ENCODE results near the gene HIVEP3.

Gene HIVEP3

GRCh38 chr1:41905093-41905675, 13.5 kb downstream of the HIVEP3 start:
- no peak for TF ChIP-seq CTCF (IDR thresholded peaks at IDR 0.05)
- DNase-seq (ENCODE audit: low spot score), result no peak
- no peak overlapping the region for H3K27ac ChIP-seq

DNA sequence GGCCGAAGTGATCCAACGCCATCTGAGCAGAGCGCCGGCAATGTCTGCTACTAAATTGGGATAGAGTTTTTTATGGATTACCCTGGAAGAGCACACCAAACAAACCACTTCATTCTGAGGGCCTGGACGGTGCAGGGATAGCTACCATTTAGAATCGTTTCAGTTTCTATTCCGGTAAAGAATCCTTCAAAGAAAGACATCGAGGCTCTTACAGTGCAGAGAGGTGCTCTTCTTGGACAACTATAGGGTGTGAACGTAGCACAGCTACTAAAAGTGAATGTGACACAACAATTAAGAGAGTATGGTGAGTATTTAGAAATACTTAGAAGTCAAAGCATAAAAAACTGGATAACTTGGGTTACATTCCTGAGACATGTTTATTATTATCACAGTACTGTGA, 16.1 kb downstream of the HIVEP3 start:
- no peak for TF ChIP-seq CTCF (IDR thresholded peaks at IDR 0.05)
- no peak overlapping the region for H3K4me3 ChIP-seq
- H3K27ac ChIP-seq, result no peak overlapping the region
- no peak for DNase-seq (ENCODE audit: low spot score)

More at GRCh38 chr1:41905093-41905675, 13.5 kb downstream of the HIVEP3 start:
- no peak overlapping the region for H3K4me3 ChIP-seq

GRCh38 chr1:41902159-41902577, 16.6 kb downstream of the HIVEP3 start:
- H3K27ac ChIP-seq, result no peak overlapping the region

GRCh38 chr1:41901551-41901950, 17.2 kb downstream of the HIVEP3 start:
- H3K4me3 ChIP-seq, result no peak overlapping the region
- no peak for TF ChIP-seq CTCF (IDR thresholded peaks at IDR 0.05)
- H3K27ac ChIP-seq, result no peak overlapping the region
- DNase-seq (ENCODE audit: low spot score), result no peak

More at GRCh38 chr1:41902159-41902577, 16.6 kb downstream of the HIVEP3 start:
- TF ChIP-seq CTCF (IDR thresholded peaks at IDR 0.05), result no peak
- no peak for DNase-seq (ENCODE audit: low spot score)
- H3K4me3 ChIP-seq, result no peak overlapping the region

GRCh38 chr1:41900603-41901444, 17.9 kb downstream of the HIVEP3 start:
- H3K27ac ChIP-seq, result no peak overlapping the region
- TF ChIP-seq CTCF (IDR thresholded peaks at IDR 0.05), result no peak
- DNase-seq (ENCODE audit: low spot score), result no peak

DNA sequence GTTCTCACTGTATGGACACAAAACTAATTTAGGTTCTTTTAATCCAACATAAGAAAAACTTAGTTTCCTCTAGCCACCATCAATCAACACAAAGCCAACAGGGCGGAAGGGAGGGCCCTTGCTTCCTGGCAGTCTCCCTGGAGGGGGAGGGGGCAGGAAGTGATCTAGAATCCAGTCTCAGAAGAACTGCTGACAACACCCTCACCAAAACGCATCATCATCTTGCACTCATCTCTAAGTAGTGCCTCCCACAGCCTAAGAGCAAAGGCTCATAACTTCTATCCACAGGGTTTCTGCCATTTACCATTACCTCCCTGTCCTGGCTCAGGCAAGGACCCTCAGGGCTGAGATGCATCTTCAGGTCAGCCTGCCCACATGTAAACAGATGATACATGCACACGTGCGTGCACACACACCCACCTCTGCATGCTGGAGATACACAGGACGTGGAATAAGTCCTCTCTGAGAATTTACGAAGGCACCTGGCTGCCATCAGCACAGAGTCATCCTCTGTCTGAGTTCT, 20.5 kb downstream of the HIVEP3 start:
- DNase-seq (ENCODE audit: low spot score), result no peak
- no peak overlapping the region for H3K4me3 ChIP-seq
- no peak for TF ChIP-seq CTCF (IDR thresholded peaks at IDR 0.05)
- no peak overlapping the region for H3K27ac ChIP-seq

More at GRCh38 chr1:41900603-41901444, 17.9 kb downstream of the HIVEP3 start:
- H3K4me3 ChIP-seq, result no peak overlapping the region

Measured in coronary artery (tissue), 2 donors.